ENCODE results near the gene MAML3. TPM values are rescaled to one million over a fixed set of nuclear protein-coding genes. Genes with fewer than 3 reads are reported as not detected.

The MAML3 gene
- total and polyA plus RNA-seq, 2 of the 13 experiments (the other 11 are each of a cell fraction or from before 2014, with no cell fraction given): 0.05 to 0.13 TPM

DNA sequence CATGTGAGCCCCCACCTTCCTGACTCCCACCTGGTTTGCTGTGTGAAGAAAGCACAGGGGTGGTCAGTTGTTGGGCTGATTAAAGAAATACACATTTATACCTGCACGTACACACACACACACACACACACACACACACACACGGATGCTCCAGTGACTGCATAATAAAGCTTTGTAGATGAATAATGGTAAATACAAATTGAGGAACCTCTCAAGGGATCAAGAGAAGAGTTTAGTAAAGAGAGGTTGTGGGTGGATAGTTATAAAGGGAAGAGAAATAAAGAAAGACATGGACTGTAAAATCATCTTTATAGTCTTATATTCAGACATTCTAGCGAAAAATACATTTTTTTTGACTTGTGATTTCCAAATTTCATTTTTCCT is 344.2 kb downstream of the MAML3 start:
- 40% methylated on average over 3 of the region's 3 CpGs for WGBS (ENCODE audit: low lambda C conversion rate)
- peak overlapping the region in 1 of 3 experiments; percentile 22; a peak in 2 of 6 replicates for H3K4me3 ChIP-seq (replicated peaks in 1 of 3; ENCODE audit: insufficient read depth in 1 of 3, low read depth in 2 of 3, low read length in 3 of 3)
- TF ChIP-seq SALL2 (CRISPR knock-in tag; IDR thresholded peaks at IDR 0.05): no peak
- no peak for TF ChIP-seq ZBTB1 (CRISPR knock-in tag; IDR thresholded peaks at IDR 0.05; ENCODE audit: borderline replicate concordance)
- no peak for TF ChIP-seq KDM2A (CRISPR knock-in tag; IDR thresholded peaks at IDR 0.05; ENCODE audit: borderline replicate concordance, low read depth)
- TF ChIP-seq ZNF562 (CRISPR knock-in tag; IDR thresholded peaks at IDR 0.05; ENCODE audit: borderline replicate concordance): no peak
- no peak for TF ChIP-seq MIXL1 (CRISPR knock-in tag; IDR thresholded peaks at IDR 0.05)
- no peak for TF ChIP-seq ZUFSP (CRISPR knock-in tag; IDR thresholded peaks at IDR 0.05; ENCODE audit: borderline replicate concordance)
- TF ChIP-seq ERF (CRISPR knock-in tag; IDR thresholded peaks at IDR 0.05): no peak
- TF ChIP-seq REL (CRISPR knock-in tag; conservative IDR thresholded peaks at IDR 0.05): no peak
- TF ChIP-seq ZNF720 (CRISPR knock-in tag; IDR thresholded peaks at IDR 0.05): no peak
- TF ChIP-seq MBD4 (IDR thresholded peaks at IDR 0.05; ENCODE audit: borderline replicate concordance, low read length): no peak
- TF ChIP-seq ZFP36L1 (CRISPR knock-in tag; IDR thresholded peaks at IDR 0.05): no peak
- no peaks in the 10 kb centered on the region for H4K20me1 ChIP-seq (ENCODE audit: insufficient read depth, low read length)
- H3K27ac ChIP-seq (ENCODE audit: extremely low read length, insufficient read depth, low read length): no peak overlapping the region
- H3K36me3 ChIP-seq (replicated peaks in 1 of 2; ENCODE audit: control insufficient read depth in 1 of 2, insufficient read depth in 2 of 2, low read length in 2 of 2): no peaks in the 10 kb centered on the region
- BruUV-seq (replicated peaks): no TSS peak
- peaks cover 37% of the 10 kb centered on the region for H3K4me1 ChIP-seq (ENCODE audit: insufficient read depth, low read length)
- no peak for FAIRE-seq
- H3K4me2 ChIP-seq (ENCODE audit: low read depth, low read length): peak overlapping the region; percentile 67
- H2AFZ ChIP-seq (ENCODE audit: low read length): peak overlapping the region; percentile 47
- intact Hi-C loops (cut with micrococcal nuclease; ENCODE audit: unreplicated experiment): loop anchor here (5.0 kb wide), 1 partner anchor 53 kb away; no protein-coding TSS in a partner anchor
- in situ Hi-C loops (cut with HindIII; ENCODE audit: extremely low pct_ligation_motif_present, low pct_unique_long_range_greater_than_20kb): no loop called here
- peaks cover 10% of the 10 kb centered on the region for H3K9me3 ChIP-seq (ENCODE audit: low read length)
- ChIA-PET POLR2A (interaction anchor here (1.2 kb wide), 1 partner anchor 25 kb away, joined by 3 read pairs; no protein-coding TSS in a partner anchor), CTCF (ENCODE audit: low intra/inter-chr PET ratio, low total read pairs) (no interaction called here)
- H3K79me2 ChIP-seq (ENCODE audit: insufficient read depth, low read length): no peaks in the 10 kb centered on the region
- ATAC-seq: no peak
- H3K27me3 ChIP-seq (ENCODE audit: control insufficient read depth in 1 of 2, insufficient read depth in 2 of 2, low read length in 2 of 2): peaks cover 3 to 20% of the 10 kb centered on the region in 2 experiments; a peak in 3 of 5 replicates
- no peak overlapping the region for H3K9ac ChIP-seq (ENCODE audit: insufficient read depth, low read depth, low read length)
- DNase-seq (ENCODE audit: low spot score): no peak

Measured in HepG2 (cell line).